T-helper 22 cell (primary cell): ENCODE data around the gene SMARCC1.
"Not testable (repeated sequence)": the region's sequence is repeated elsewhere in the genome, so short reads cannot be mapped to it uniquely, and the experiment has no call there.

Experiments used
- DNase-seq: peaks from one replicate; pipeline ENCODE4 v3.0.0-alpha.2; 2020; ENCODE audit warnings: low read depth

SMARCC1 gene

DNA sequence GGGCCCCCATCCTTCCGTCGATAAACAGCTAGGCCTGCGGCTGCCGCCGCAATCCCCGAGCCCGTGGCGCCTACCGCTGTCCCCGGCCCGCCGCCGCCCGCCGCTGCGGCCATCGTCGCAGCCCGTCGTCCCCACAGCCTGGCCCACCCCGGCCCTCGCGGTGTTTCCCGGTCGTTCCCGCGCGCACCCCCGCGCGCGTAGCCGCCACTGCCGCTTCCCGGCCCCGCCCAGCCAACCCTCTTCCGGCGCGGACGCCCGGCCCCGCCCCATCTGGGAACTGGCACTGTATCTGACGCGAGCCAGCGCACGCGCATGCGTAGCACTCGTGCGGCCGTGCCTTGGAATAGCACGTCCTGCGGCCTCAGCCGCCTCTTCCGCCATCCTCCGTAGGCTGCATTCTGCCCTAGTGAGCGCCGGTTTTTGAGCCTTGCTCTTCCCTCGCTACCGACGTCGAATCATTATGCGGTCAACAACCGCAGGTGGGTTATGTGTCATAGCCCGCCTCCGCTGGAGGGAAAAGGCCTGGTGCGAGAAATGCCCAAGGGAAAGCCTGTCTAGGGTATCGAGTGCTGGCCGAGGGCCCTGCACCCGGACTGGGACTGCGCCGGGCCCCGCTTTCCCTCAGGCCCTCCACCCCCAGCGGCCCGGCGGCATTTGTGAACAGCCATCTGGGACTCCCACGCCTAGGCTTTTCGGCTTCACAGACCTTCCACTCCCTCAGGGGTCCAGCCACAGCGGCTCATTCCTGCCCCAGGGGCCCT, at the start of gene SMARCC1:
Gene SMARCC1, minus strand, starts transcription at position 209 of the 761 bp plus-strand sequence. Its CDS starts 96 bp downstream, at position 113.
- DNase-seq: peak; percentile 96

DNA sequence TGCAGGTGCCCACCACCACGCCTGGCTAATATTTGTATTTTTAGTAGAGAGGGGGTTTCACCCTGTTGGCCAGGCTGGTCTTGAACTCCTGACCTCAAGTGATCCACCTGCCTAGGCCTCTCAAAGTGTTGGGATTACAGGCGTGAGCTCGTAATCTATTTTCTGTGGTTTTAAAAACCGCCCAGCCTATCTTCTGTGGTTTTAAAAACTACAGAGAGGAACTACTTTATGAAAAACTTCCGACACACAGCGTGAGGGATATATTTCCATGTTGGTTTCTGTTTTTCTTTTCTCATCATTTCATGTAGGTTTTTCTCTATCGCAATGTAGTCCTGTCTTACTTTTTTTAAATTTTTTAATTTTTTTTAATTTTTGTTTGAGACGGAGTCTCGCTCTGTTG, 47.8 kb upstream of the SMARCC1 start:
- not testable (repeated sequence) for DNase-seq

DNA sequence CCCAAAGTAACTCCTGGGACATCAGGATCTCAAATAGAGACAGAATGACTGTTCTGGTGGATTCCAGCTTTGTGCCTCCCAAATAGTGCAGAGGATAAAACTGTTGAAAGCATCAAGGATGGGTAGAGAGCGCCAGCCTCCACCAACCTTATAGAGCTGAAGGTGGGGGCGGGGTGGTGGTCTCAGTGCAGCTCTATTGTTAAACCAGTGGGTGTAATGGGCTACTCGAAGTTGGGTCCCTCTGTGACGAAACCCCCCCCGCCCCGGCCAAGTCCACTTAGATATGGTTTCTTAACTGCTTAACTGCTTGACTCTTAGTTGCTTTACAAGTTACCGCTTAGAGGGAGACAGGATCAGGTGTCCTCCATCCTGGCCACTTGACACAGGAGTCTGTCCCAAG, 43.9 kb upstream of the SMARCC1 start:
- no peak for DNase-seq

DNA sequence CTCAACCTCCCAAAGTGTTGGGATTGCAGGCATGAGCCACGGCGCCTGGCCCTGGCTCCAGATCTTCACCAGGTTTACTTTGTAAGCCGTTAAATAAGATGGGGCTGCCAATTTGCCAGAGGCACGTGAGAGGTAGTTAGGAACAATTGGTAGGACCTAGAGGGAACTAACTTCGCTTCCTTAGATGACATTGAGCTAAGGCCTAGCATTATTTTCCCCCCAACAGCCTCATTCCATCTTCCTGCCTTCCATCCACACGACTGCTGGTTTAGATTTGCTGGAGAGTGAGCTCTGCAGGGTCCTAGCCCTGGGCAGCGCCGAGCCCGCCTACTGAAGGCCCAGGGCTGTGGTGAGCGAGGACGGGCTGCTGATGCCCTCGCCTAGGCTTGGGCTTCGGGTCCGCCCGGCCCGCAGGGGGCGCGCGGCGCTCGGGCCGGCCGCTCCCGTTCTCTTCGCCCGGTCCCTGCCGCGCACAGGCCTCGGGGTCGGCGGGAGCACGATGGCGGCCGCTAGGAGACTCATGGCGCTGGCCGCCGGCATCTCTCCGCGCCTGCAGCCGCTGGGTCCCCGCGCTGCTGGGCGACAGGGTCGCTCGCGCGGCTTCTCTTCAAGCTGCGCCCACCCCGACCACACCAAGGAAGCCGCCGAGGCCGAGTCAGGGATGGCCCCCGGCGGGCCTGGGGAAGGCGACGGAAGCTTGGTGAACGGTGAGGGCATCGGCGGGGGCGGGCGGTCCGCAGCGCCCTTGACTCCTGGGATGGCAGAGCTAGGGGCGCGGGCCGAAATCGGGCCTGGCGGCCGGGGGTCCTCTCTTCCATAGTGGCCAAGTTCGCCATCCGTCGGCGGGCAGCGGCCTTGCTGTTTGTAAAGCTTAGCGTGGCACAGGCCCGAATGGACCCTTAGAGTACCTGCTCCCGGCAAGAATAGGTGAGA, 43.1 kb upstream of the SMARCC1 start:
- peak; percentile 60 for DNase-seq

DNA sequence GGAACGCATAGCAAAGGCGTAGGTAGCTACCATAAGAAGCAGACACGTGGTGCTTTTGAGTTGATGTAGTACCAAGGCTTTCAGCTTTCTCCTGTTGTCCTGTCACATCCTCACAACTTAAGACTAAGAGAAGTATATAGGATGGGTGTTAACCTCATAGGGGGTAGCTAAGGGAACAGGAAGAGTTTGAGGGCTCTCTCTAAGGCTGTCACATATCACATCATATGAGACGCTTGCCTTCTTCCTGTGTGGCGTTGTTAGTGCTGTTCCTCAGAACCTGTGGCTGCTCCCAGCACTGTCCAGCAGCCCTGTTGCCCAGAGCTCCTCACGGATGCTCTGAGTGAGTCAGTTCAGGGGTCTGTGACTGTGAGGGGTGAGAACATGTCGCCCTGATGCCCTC, 35.9 kb upstream of the SMARCC1 start:
- DNase-seq: no peak

DNA sequence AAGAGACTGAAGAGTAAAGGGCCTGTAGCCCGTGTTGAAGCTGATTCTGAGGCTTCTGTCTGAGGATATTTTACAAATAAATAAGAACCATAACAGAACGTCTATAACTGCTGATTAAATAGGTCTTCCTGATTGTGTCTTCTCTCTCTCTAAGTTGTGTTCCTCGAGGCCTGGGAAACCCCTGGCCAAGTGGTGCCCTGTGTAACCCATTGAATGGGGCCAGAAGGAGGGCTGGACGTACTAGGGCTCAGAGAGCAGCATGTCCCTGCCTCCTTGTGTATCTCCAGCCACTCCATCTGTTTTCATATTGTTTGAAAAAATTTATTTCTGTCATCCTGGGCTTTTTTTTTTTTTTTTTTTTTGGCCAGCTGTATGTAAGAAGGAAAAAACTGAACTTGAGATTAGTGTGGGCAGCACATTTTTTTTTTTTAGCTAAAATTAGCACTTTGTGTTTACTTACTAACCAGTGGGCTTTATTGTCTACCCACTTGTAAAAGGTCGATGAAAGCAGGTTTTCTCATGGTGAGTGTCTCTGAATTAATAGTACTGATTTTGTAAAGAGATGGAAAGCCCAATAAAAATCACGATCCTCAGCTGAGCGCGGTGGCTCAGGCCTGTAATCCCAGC, 32.0 kb upstream of the SMARCC1 start:
- DNase-seq: no peak

DNA sequence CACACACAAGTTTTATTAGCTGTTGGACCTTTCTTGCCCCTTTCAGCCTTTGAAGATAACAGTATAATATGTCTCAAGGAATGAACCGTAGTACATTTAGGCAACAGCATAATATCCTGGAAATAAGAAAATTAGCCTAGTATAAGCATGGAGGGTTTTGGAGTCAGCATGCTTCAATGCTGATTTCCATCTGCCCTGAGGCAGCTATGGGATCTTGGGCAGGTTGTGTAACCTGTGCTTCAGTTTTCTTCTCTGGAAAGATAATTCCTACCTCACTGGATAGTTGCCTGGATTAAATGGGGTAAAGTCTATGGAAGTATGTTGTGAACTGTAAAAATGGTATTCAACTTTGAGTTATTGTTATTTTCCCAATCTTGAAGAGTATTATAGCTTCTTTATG, 22.9 kb upstream of the SMARCC1 start:
- DNase-seq: no peak

DNA sequence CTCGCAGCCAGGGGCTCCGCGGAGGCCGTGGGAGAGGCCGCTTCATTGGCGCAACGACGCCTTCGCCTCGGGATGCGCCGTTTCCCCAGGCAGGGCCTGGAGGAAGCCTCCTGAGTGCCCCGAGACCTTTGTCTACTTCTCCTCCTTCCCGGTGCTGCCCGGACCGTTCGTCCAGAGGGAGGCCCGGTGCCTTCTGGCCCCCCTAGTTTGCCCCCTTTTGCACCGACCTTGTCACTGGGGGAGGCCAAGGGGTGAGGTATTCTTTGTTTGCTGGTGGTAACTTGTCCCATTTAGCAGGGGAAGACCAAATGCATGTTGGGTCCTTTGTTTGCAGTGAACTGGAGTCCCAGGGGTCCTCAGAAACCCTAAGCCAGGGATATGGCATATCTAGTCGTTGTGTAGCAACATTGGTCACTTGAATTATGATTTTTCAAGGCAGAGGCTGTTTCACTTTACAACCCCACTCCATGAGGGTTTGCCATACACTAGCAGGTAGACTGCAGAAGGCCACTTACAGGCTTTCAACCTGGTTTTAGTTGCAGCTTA, 21.9 kb upstream of the SMARCC1 start:
- no peak for DNase-seq

DNA sequence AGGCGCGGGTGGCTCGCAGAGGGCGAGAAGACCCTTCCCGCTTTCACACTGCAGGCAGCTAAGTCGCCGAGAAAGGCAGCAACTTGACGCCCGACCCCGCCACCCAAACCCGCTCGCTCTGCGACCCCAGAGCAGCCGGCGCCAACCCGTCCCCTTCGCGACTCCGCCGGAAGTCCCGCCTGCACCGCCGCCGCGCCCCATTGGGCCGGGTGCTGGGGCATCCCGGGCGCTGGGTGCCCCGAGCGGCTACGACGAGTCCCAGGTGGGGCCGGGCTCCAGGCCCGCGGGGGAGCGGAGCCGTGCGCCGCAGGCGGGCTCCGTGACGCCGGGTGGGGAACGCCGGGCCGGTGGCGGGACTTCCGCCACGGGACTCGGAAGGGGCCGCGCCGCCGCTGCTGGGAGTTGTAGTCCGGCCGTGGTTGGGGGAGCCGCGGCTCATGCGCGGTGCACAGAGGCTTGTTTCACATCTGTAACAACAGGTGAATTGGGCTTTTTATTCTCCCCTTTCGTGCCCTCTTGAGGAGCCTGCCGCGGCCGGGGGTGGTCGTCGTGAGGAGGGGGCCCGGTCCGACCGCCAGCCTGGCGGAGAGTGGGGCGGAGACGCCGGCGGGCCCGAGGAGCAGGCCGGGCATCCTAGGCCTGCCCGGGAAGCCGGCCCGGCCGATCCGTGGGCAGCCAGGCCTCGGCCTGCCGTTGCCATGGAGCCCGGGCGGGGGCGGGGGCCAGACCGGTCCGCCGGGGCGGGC, 21.2 kb upstream of the SMARCC1 start, which contains the start of gene DHX30:
Gene DHX30, plus strand, starts transcription at position 405 of the 746 bp plus-strand sequence. CDS start 7,546 bp downstream, outside the sequence.
- peak; percentile 82 for DNase-seq

DNA sequence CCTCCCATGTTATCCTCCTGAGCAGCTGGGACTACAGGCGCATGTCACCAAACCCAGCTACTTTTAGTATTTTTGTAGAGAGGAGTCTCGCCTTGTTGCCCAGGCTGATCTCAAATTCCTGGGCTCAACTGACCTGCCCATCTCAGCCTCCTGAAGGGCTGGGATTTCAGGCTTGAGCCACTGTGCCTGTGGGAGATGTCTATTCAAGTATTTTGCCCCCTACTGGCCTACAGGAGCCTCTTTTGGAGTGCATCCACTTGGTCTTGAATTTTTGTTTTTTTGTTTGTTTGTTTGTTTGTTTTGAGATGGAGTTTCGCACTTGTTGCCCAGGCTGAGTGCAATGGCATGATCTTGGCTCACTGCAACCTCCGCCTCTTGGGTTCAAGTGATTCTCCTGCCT, 18.0 kb upstream of the SMARCC1 start:
- DNase-seq: no peak

DNA sequence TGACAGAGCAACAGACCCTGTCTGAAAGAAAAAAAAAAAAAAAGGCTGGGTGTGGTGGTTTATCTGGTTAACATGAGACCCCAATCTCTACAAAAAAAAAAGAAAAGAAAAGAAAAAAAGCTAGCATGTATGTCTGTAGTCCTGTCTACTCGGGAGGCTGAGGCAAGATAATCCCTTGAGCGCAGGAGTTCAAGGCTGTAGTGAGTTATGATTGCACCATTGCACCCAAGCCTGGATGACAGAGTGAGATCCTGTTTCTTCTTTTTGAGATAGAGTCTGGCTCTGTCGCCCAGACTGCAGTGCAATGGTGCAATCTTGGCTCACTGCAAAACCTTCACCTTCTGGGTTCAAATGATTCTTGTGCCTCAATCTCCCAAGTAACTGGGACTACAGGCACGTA, 12.9 kb upstream of the SMARCC1 start:
- DNase-seq: no peak

DNA sequence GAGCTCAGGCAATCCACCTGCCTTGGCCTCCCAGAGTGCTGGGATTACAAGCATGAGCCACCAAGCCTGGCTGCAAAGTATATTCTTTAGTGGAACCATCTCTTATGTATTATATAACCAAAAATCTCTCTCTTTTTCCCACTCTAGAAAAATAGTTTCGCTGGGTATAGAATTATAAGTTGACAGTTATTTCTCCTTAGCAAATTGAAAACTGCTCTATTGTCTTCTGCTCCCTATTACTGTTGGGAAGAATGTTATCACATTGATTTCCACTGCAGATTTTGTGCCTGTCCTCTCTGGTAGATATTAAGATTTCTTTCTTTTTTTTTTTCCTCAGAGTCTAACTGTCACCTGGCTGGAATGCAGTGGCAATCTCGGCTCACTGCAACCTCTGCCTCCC, 11.0 kb upstream of the SMARCC1 start:
- no peak for DNase-seq

DNA sequence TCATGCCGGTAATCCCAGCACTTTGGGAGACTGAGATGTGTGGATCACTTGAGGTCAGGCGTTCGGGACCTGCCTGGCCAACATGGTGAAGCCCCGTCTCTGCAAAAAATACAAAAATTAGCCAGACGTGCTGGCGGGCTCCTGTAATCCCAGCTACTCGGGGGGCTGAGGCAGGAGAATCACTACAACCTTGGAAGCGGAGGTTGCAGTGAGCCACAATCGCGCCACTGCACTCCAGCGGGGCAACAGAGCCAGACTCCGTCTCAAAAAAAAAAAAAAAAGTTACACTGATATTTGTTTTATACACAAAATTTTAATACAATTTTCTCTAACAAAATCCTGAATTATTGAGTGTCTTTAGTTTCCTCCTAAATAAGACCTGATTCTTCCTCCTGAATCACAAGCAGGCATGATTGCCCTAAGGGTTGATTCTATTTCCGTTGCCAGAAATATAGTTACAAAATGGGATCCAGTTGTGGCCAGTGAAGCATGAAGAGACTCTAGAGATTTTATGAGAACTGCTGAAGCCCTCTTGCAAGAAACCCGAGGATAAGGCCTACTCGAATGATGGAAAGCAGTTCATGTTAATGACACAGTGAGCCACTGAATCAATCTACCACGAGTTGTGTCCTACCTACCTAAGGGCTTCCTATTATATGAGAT, 9.6 kb upstream of the SMARCC1 start:
- DNase-seq: no peak

DNA sequence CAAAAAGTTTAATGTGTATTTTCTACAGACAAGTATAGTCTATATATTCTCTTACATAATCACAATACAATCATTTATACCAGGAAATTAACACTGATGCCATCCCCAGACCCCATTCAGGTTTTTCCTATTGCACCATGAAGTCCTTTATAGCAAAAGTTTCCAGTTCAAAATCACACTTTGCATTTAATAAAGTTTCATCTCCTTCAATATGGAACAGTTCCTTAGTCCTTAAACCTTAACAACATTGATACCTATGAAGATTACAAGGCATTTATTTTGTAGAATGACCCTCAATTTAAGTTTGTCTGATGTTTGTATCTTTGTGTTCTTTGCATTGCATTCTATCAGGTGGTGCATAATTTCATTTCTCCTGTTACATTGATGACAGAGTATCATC, 2.0 kb upstream of the SMARCC1 start:
- DNase-seq: no peak

DNA sequence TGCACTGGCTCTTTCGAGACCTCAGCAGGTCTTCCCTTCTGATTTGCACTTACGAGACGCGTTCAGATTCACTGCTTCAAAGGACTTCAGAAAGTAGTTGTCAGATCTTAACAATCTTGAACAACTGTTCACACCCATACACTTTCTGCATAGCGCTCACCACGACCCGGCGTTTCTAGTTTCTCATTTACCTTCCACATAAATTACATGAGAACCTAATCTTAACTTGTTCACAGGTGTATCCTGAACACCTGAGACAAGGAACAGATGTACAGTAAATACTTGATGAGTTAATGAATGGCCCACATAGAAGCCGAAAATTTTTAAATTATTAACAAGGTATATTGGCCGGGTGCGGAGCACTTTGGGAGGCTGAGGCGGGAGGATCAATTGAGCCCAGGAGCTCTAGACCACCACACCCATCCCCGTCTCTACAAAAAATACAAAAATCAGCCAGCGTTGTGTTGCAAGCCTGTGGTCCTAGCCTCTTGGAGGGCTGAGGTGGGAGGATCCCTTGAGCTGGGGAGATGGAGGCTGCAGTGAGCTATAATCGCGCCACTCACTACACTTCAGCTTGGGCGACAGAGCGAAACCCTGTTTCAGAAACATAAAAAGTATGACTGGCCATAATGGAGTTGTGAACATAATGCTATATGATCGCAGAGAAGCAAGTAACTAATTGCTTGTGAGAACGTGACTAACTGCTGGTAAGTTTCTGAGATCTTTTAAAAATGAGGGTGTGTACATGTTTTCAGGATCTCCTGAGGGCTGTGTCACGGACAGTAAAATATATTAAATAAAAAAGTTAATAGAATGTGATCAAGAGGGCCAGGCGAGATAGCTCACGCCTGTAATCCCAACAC, 984 bp upstream of the SMARCC1 start:
- DNase-seq: no peak

DNA sequence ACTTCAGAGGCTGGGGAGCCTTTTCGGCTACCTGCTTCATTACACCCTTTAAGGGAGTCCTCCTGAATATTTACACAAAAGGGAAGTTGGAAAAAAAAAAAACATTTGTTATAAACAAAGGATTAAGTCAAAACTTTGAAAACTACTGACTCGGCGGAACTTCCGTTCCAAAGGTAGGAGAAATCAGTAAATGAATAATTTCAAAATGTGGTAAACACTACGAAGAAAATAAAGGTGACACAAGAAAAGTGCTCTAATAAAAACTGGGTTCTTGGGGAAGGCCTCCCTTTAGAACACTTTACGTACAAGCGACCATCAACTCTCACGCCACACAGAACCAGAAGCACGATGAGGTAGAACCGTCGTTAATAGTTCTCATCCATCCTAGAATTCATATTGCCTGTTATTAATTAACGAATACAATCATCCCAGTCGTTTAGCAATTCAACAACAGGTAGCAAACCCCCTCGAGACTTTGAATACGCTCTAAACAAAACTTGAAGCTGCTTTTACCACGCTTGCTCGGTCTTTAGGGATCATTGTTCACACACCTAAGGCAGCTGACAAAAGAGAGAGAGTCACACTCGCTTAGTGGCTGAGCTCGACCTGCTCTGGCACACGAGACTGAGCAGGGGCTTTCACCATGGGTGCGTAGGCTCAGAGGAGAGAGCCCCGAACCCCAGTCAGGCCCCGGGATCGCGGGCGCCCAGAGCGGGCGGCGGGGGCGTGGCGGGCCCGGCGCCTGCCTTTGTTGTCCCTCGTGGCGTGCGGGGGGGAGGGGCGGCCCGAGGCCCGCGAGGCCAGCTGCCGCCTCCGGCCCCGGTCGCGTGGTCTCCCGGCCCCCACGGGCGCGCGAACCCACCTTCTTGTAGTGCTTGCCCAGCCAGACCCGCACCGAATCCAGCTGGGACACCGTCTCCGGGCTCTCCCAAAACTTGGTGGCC, 680 bp downstream of the SMARCC1 start:
- peak; percentile 56 for DNase-seq

DNA sequence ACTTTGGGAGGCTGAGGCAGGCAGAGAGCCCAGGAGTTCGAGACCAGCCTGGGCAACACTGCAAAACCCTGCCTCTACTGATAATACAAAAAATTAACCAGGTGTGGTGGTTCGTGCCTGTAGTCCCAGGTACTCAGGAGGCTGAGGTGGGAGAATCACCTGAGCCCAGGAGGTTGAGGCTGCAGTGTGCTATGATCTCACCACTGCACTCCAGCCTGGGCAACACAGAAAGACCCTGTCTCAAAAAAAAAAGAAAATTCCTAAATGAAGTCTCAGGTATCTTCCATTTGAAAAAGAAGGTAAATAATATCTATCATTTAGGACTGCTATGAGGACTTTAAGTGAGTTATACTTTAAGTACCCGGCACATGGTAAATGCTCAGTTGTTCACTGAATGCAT, 2.9 kb downstream of the SMARCC1 start:
- DNase-seq: no peak

DNA sequence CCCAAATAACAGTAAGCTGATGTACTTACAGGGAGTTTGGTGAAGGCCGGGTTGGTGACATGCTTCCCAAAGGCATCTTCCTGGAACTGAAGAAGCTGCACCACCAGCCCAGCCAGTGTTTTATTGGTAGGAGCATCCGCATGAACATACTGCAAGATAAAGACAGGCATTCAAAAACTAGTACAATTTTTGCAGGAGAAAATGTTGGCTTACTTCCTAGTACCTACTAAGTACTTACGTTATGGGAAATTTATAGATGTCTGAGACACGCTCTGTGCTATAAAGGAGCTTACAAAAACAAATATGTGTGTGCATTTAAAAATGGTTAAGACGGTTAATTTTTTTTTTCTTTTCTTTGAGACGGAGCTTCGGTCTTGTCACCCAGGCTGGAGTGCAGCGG, 8.9 kb downstream of the SMARCC1 start:
- no peak for DNase-seq

DNA sequence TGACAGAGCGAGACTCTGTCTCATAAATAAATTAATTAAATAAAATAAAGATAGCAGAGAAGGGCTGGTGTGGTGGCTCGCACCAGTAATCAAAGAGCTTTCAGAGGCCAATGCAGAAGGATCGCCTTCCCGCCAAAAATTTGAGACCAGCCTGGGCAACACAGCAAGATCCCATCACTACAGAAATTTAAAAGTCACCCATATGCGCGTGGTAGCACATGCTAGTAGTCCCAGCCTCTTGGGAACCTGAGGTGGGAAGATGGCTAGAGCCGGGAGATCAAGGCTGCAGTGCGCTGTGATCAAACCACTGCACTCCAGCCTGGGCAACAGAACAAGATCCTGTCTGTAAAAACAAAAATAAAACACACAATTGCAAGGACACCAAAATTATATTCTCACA, 9.6 kb downstream of the SMARCC1 start:
- DNase-seq: no peak
